ENCODE measurements around the gene RPUSD1.
"Not testable (repeated sequence)": the region's sequence is repeated elsewhere in the genome, so short reads cannot be mapped to it uniquely, and the experiment has no call there.

The RPUSD1 gene

GRCh38 chr16:783404-784161, 4.6 kb downstream of the RPUSD1 start:
- no peak for DNase-seq (ENCODE audit: low spot score)

GRCh38 chr16:782766-783403, 5.3 kb downstream of the RPUSD1 start:
- no peak for DNase-seq (ENCODE audit: low spot score)

GRCh38 chr16:782258-782657, 5.9 kb downstream of the RPUSD1 start:
- DNase-seq (ENCODE audit: low spot score): no peak

GRCh38 chr16:781346-782010, 6.7 kb downstream of the RPUSD1 start:
- DNase-seq (ENCODE audit: low spot score): no peak

- no peak for DNase-seq (ENCODE audit: low spot score)
These were observed 7.9 kb downstream of the RPUSD1 start for GRCh38 chr16:780296-780695.

- no peak for DNase-seq (ENCODE audit: low spot score)
These were observed 8.6 kb downstream of the RPUSD1 start for GRCh38 chr16:779561-779960.

- DNase-seq (ENCODE audit: low spot score): no peak
These were observed 9.2 kb downstream of the RPUSD1 start for GRCh38 chr16:778909-779527.

- no peak for DNase-seq (ENCODE audit: low spot score)
These were observed 9.7 kb downstream of the RPUSD1 start for GRCh38 chr16:778447-778846.

GRCh38 chr16:777826-778225, 10.4 kb downstream of the RPUSD1 start:
- DNase-seq (ENCODE audit: low spot score): no peak

GRCh38 chr16:776824-777223, 11.4 kb downstream of the RPUSD1 start:
- no peak for DNase-seq (ENCODE audit: low spot score)

GRCh38 chr16:776298-776697, 11.9 kb downstream of the RPUSD1 start:
- DNase-seq (ENCODE audit: low spot score): not testable (repeated sequence)

- DNase-seq (ENCODE audit: low spot score): no peak
These were observed 12.9 kb downstream of the RPUSD1 start for GRCh38 chr16:775236-775796.

GRCh38 chr16:774086-775001, 13.8 kb downstream of the RPUSD1 start:
- no peak for DNase-seq (ENCODE audit: low spot score)

GRCh38 chr16:772959-773358, 15.2 kb downstream of the RPUSD1 start:
- no peak for DNase-seq (ENCODE audit: low spot score)

GRCh38 chr16:770411-770810, 17.8 kb downstream of the RPUSD1 start:
- no peak for DNase-seq (ENCODE audit: low spot score)

- DNase-seq (ENCODE audit: low spot score): no peak
These were observed 18.2 kb downstream of the RPUSD1 start for GRCh38 chr16:769934-770333.

- no peak for DNase-seq (ENCODE audit: low spot score)
These were observed 18.9 kb downstream of the RPUSD1 start for GRCh38 chr16:769184-769784.

- DNase-seq (ENCODE audit: low spot score): no peak
These were observed 19.8 kb downstream of the RPUSD1 start for GRCh38 chr16:768428-768827.

- no peak for DNase-seq (ENCODE audit: low spot score)
These were observed 20.4 kb downstream of the RPUSD1 start for GRCh38 chr16:767743-768235.

- no peak for DNase-seq (ENCODE audit: low spot score)
These were observed 21.2 kb downstream of the RPUSD1 start for GRCh38 chr16:766820-767640.

Data from putamen (tissue), 1 donor.